ENCODE measurements around the gene SLC16A8.

SLC16A8 gene

DNA sequence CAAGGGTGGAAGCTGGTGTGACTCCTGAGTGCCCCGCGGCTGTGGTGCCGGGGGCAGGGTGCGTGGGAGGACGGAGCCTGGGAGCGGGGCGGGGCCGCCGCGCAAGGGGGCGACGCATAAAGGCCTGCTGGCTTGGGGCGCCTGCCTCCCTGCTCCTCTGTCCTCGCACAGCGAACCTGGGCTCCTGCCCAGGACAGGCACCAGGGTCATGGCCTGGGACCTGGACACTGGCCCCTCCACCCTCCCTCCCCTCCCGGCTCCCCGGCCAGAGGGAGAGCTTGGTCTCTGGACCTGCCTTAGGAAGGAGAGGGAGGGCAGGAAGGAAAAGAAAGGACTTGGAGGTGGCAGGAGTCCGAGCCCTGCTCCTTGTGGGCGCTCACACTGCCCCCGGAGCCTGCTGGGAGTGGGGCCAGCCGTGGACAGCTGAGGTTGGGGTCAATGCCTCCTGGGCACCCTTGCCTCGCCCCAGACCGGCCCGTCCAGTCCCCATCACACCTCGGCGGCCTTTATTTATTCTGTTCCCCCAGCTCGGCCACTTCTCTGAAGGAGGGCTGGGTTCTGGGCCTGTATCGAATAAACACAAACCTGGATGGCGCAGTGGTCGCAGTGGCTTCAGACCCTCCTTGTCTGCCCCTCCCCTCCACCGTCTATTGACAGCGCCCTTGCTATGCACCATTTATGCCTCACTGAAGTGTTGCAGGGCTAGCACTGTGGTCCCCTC, 8.7 kb downstream of the SLC16A8 start:
- TF ChIP-seq GABPA (IDR thresholded peaks at IDR 0.05; ENCODE audit: low read depth): no peak
- TF ChIP-seq POLR2AphosphoS5 (IDR thresholded peaks at IDR 0.05; ENCODE audit: low read depth): no peak
- no peak for TF ChIP-seq SPI1 (IDR thresholded peaks at IDR 0.05; ENCODE audit: borderline replicate concordance, low read depth)
- TF ChIP-seq, protein P1, sequence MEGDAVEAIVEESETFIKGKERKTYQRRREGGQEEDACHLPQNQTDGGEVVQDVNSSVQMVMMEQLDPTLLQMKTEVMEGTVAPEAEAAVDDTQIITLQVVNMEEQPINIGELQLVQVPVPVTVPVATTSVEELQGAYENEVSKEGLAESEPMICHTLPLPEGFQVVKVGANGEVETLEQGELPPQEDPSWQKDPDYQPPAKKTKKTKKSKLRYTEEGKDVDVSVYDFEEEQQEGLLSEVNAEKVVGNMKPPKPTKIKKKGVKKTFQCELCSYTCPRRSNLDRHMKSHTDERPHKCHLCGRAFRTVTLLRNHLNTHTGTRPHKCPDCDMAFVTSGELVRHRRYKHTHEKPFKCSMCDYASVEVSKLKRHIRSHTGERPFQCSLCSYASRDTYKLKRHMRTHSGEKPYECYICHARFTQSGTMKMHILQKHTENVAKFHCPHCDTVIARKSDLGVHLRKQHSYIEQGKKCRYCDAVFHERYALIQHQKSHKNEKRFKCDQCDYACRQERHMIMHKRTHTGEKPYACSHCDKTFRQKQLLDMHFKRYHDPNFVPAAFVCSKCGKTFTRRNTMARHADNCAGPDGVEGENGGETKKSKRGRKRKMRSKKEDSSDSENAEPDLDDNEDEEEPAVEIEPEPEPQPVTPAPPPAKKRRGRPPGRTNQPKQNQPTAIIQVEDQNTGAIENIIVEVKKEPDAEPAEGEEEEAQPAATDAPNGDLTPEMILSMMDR (IDR thresholded peaks at IDR 0.05; ENCODE audit: insufficient read depth, low read length): no peak
- TF ChIP-seq, protein P2, sequence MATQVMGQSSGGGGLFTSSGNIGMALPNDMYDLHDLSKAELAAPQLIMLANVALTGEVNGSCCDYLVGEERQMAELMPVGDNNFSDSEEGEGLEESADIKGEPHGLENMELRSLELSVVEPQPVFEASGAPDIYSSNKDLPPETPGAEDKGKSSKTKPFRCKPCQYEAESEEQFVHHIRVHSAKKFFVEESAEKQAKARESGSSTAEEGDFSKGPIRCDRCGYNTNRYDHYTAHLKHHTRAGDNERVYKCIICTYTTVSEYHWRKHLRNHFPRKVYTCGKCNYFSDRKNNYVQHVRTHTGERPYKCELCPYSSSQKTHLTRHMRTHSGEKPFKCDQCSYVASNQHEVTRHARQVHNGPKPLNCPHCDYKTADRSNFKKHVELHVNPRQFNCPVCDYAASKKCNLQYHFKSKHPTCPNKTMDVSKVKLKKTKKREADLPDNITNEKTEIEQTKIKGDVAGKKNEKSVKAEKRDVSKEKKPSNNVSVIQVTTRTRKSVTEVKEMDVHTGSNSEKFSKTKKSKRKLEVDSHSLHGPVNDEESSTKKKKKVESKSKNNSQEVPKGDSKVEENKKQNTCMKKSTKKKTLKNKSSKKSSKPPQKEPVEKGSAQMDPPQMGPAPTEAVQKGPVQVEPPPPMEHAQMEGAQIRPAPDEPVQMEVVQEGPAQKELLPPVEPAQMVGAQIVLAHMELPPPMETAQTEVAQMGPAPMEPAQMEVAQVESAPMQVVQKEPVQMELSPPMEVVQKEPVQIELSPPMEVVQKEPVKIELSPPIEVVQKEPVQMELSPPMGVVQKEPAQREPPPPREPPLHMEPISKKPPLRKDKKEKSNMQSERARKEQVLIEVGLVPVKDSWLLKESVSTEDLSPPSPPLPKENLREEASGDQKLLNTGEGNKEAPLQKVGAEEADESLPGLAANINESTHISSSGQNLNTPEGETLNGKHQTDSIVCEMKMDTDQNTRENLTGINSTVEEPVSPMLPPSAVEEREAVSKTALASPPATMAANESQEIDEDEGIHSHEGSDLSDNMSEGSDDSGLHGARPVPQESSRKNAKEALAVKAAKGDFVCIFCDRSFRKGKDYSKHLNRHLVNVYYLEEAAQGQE (IDR thresholded peaks at IDR 0.05; ENCODE audit: insufficient replicate concordance, low read depth): no peak
- H3K27ac ChIP-seq (replicated peaks): no peak overlapping the region
- peaks cover 3% of the 10 kb centered on the region for H3K27me3 ChIP-seq (ENCODE audit: insufficient read depth, poor library complexity, severe bottlenecking)
- no peak for DNase-seq (ENCODE audit: low read depth in 1 of 2, low spot score in 1 of 2)
- no peak overlapping the region for H3K4me3 ChIP-seq (replicated peaks; ENCODE audit: insufficient read depth, low read length)

DNA sequence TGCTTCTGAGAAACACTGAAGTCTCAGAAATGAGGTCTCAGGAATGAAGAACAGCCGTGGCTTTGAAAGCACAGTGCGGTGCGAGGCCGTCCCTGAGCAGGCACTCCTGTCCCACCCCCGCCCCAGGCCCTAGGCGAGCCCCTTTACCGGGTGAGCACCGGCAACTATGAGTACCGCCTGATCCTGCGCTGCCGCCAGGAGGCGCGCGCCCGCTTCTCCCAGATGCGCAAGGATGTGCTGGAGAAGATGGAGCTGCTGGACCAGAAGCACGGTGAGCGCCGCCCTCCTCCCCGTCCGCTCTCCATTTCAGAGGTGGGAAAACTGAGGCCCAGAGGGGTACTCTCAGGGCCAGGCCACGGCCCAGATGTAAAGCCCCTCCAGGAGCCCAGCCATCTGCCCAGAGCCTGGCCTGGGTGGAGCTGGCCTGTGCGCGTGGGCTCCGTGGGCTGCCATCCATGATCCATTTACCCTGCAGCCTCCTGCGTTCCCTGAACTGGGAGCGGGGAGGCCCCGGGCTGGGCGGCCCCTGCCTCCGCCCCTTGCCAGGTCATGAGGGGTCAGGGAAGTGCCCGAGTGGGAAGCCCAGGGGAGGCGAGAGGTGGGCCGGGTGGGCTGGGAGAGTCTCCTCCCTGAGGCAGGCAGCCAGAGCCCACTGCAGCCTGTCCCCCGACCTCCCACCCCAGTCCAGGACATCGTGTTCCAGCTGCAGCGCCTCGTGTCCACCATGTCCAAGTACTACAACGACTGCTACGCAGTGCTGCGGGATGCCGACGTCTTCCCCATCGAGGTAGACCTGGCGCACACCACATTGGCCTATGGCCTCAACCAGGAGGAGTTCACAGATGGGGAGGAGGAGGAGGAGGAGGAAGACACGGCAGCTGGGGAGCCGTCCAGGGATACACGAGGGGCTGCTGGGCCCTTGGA, 9.5 kb downstream of the SLC16A8 start:
- no peak for DNase-seq (ENCODE audit: low read depth in 1 of 2, low spot score in 1 of 2)
- Histone ChIP-seq H3K4me3 (replicated peaks; ENCODE audit: insufficient read depth, low read length) (no peak overlapping the region), H3K27ac (replicated peaks) (no peak overlapping the region), H3K27me3 (ENCODE audit: insufficient read depth, poor library complexity, severe bottlenecking) (no peaks in the 10 kb centered on the region)
- TF ChIP-seq POLR2AphosphoS5 (IDR thresholded peaks at IDR 0.05; ENCODE audit: low read depth) (no peak), GABPA (IDR thresholded peaks at IDR 0.05; ENCODE audit: low read depth) (no peak), SPI1 (IDR thresholded peaks at IDR 0.05; ENCODE audit: borderline replicate concordance, low read depth) (no peak)
- TF ChIP-seq, protein P1 (IDR thresholded peaks at IDR 0.05; ENCODE audit: insufficient read depth, low read length): no peak
- TF ChIP-seq, protein P2 (IDR thresholded peaks at IDR 0.05; ENCODE audit: insufficient replicate concordance, low read depth): no peak

DNA sequence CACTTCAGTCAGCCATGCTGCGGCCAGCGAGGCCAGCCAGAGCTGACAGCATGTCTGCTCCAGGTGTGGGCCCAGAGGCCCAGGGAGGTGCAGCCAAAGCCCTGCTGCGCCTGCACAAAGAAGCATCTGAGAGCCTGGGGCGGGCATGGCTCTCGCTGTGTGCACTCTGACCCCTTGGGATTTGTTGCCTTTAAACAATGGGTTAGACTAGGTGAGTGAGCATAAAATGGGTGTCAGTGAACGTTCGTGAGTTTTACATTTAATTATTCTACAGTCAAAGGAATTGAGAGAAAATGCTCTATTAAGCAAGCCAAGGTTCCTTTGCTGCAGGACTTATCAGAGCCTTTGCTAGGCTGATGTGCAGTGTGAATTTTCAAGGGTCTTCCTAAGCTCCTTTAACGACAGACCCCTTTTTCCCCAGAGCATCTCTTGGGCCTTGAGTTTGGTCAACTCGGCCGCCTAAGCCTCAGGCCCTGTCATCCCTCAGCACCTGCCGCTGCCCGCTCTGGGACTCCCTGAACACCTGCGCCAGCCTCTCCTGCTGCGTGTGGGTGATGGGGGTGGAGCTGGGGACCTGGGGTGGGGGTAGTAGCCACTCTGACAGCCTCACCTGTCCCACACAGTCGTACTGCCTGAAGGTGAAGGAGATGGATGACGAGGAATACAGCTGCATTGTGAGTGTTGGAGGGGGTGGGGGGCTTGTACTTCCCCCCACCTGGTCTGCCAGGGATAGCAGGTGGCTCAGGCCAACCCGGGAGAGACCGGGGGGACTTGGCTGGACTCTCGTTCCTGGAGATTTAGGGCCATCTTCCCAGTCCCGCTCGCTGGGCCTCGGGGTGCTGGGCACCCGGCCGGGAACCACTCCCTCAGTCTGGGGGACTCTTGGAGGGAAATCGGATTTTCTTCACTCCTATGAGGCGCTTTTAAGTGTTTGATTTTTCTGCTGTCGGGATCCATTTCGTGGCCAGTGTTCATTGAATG, 10.5 kb downstream of the SLC16A8 start:
- TF ChIP-seq, protein P2 (IDR thresholded peaks at IDR 0.05; ENCODE audit: insufficient replicate concordance, low read depth): no peak
- no peak for TF ChIP-seq POLR2AphosphoS5 (IDR thresholded peaks at IDR 0.05; ENCODE audit: low read depth)
- no peak for TF ChIP-seq GABPA (IDR thresholded peaks at IDR 0.05; ENCODE audit: low read depth)
- TF ChIP-seq, protein P1 (IDR thresholded peaks at IDR 0.05; ENCODE audit: insufficient read depth, low read length): no peak
- TF ChIP-seq SPI1 (IDR thresholded peaks at IDR 0.05; ENCODE audit: borderline replicate concordance, low read depth): no peak
- DNase-seq (ENCODE audit: low read depth in 1 of 2, low spot score in 1 of 2): no peak
- no peaks in the 10 kb centered on the region for H3K27me3 ChIP-seq (ENCODE audit: insufficient read depth, poor library complexity, severe bottlenecking)
- no peak overlapping the region for H3K27ac ChIP-seq (replicated peaks)
- no peak overlapping the region for H3K4me3 ChIP-seq (replicated peaks; ENCODE audit: insufficient read depth, low read length)
